A549 (cell line): Measurements from ENCODE around the gene RAPGEF5. TPM values are rescaled to one million over a fixed set of nuclear protein-coding genes. Genes with fewer than 3 reads are reported as not detected.

Experiments used
- ATAC-seq, 2 experiments: fragments of 200-7000 bp in 1 of 2; fragments of >200 bp in 1 of 2; cut with Nextera tagmentation in 1 of 2; cut with Tn5 transposase in 1 of 2; 3 replicates each; pipeline versions ENCODE4 v1.8.0 to v1.9.1; 2018 to 2020; ENCODE audit warnings: mild to moderate bottlenecking in 1 of 2, moderate library complexity in 1 of 2
- CTCF ChIA-PET: fragments of 300-600 bp; sonication (Branson Sonifier 250); formaldehyde crosslinking; extraction: SDS; loops from one replicate; lab custom pipeline; 2021; ENCODE audit warnings: antibody characterized with exemption, inconsistent platforms; lab: Yijun Ruan, JAX
- POLR2A ChIA-PET: fragments of 350-600 bp; formaldehyde crosslinking; extraction: SDS; loops from one replicate; lab custom pipeline; 2021; ENCODE audit warnings: antibody characterized with exemption, inconsistent platforms; lab: Yijun Ruan, JAX
- DNase-seq, 2 experiments: peaks; one replicate each; pipeline versions ENCODE4 v3.0.0 to v3.0.0-alpha.2; 2011 to 2016; ENCODE audit warnings: low read depth in 1 of 2, low spot score in 1 of 2
- FAIRE-seq: peaks from 2 replicates; lab custom pipeline; 2011; peaks lifted over from hg19 to GRCh38; lab: Jason Lieb, UNC
- H3K27ac ChIP-seq, 2 experiments: fragments of >200 bp; sonication (Bioruptor Twin); formaldehyde crosslinking; 3 replicates each; pipeline ENCODE4 v1.5.1; 2016 to 2017
- H3K4me1 ChIP-seq: fragments of >200 bp; sonication (Bioruptor Twin); formaldehyde crosslinking; 3 replicates; pipeline ENCODE4 v1.6.1; 2016
- H3K4me2 ChIP-seq: fragments of >200 bp; sonication (Bioruptor Twin); formaldehyde crosslinking; 3 replicates; pipeline ENCODE4 v1.6.1; 2016
- H3K4me3 ChIP-seq: fragments of >200 bp; sonication (Bioruptor Twin); formaldehyde crosslinking; 3 replicates; pipeline ENCODE4 v1.5.1; 2016
- H3K9me3 ChIP-seq: fragments of >200 bp; sonication (Bioruptor Twin); formaldehyde crosslinking; 3 replicates; pipeline ENCODE4 v1.6.1; 2016
- ATOH8 ChIP-seq: fragments of 250-450 bp; sonication (Bioruptor Pico); IDR thresholded peaks from 2 replicates; pipeline ENCODE4 v1.5.0; 2020; ENCODE audit warnings: low read depth, mild to moderate bottlenecking, moderate library complexity
- BCL3 ChIP-seq: fragments of >200 bp; sonication (Bioruptor Twin); formaldehyde crosslinking; IDR thresholded peaks from 3 replicates; pipeline ENCODE4 v1.6.1; 2016
- CBX2 ChIP-seq: fragments of 200-600 bp; sonication (generic); IDR thresholded peaks from 2 replicates; pipeline ENCODE4 v1.6.1; 2016; ENCODE audit warnings: low read depth, mild to moderate bottlenecking, borderline replicate concordance
- CBX8 ChIP-seq: fragments of 200-600 bp; sonication (generic); IDR thresholded peaks from 2 replicates; pipeline ENCODE4 v1.6.1; 2016
- CEBPB ChIP-seq, 2 experiments: fragments of >200 bp in 1 of 2; sonication (Bioruptor Twin) in 1 of 2; formaldehyde crosslinking in 1 of 2; IDR thresholded peaks; 2 replicates each; pipeline ENCODE4 v1.6.1; 2012 to 2016
- CHD4 ChIP-seq: fragments of 200-600 bp; sonication (generic); IDR thresholded peaks from 2 replicates; pipeline ENCODE4 v1.6.1; 2016; ENCODE audit warnings: antibody characterized with exemption, mild to moderate bottlenecking, borderline replicate concordance
- E2F6 ChIP-seq: IDR thresholded peaks from 2 replicates; pipeline ENCODE4 v1.6.1; 2012; ENCODE audit warnings: low read depth, borderline replicate concordance
- EHMT2 ChIP-seq: fragments of 200-600 bp; sonication (generic); IDR thresholded peaks from 2 replicates; pipeline ENCODE4 v1.6.1; 2016; ENCODE audit warnings: antibody characterized with exemption, low read depth, mild to moderate bottlenecking, moderate library complexity
- EP300 ChIP-seq, 2 experiments: fragments of >200 bp; sonication (Bioruptor Twin); formaldehyde crosslinking; IDR thresholded peaks; 2 replicates in 1 of 2; 3 replicates in 1 of 2; pipeline ENCODE4 v1.6.1; 2016 to 2017
- ESRRA ChIP-seq: fragments of 150-350 bp; IDR thresholded peaks from 2 replicates; pipeline ENCODE4 v1.6.1; 2014; ENCODE audit warnings: mild to moderate bottlenecking, low read length, borderline replicate concordance
- FOSB ChIP-seq: fragments of 250-450 bp; sonication (Bioruptor Pico); IDR thresholded peaks from 2 replicates; pipeline ENCODE4 v1.5.0; 2020; ENCODE audit warnings: mild to moderate bottlenecking, moderate library complexity
- FOSL2 ChIP-seq, 2 experiments: fragments of 450-650 bp in 1 of 2; fragments of >200 bp in 1 of 2; sonication (Bioruptor Twin) in 1 of 2; formaldehyde crosslinking; IDR thresholded peaks; 2 replicates each; pipeline versions ENCODE4 v1.5.0 to v1.6.1; 2016 to 2020; ENCODE audit warnings: mild to moderate bottlenecking in 1 of 2, moderate library complexity in 1 of 2
- FOXS1 ChIP-seq: fragments of 250-450 bp; sonication (Bioruptor Pico); IDR thresholded peaks from 2 replicates; pipeline ENCODE4 v1.5.0; 2020; ENCODE audit warnings: mild to moderate bottlenecking, moderate library complexity
- GATA3 ChIP-seq: IDR thresholded peaks from 2 replicates; pipeline ENCODE4 v1.6.1; 2012; ENCODE audit warnings: borderline replicate concordance
- HES2 ChIP-seq: fragments of >200 bp; sonication (Bioruptor Twin); formaldehyde crosslinking; IDR thresholded peaks from 2 replicates; pipeline ENCODE4 v1.6.1; 2016
- HOXA7 ChIP-seq: fragments of 250-450 bp; sonication (Bioruptor Pico); IDR thresholded peaks from 2 replicates; pipeline ENCODE4 v1.5.0; 2020; ENCODE audit warnings: mild to moderate bottlenecking, moderate library complexity
- NPAS2 ChIP-seq: fragments of 250-450 bp; sonication (Bioruptor Pico); IDR thresholded peaks from 2 replicates; pipeline ENCODE4 v1.8.0; 2022; ENCODE audit warnings: mild to moderate bottlenecking, moderate library complexity, borderline replicate concordance
- NR3C1 ChIP-seq: fragments of >200 bp; sonication (Bioruptor Twin); formaldehyde crosslinking; IDR thresholded peaks from 3 replicates; pipeline ENCODE4 v1.6.1; 2017
- RFX5 ChIP-seq: fragments of 450-650 bp; IDR thresholded peaks from 2 replicates; pipeline ENCODE4 v1.7.1; 2014; ENCODE audit warnings: antibody characterized with exemption, mild to moderate bottlenecking, moderate library complexity
- SMC3 ChIP-seq: fragments of >200 bp; sonication (Bioruptor Twin); formaldehyde crosslinking; IDR thresholded peaks from 3 replicates; pipeline ENCODE4 v1.6.1; 2018; ENCODE audit warnings: inconsistent platforms
- TFCP2L1 ChIP-seq: fragments of 250-450 bp; sonication (Bioruptor Pico); IDR thresholded peaks from 2 replicates; pipeline ENCODE4 v1.5.0; 2021; ENCODE audit warnings: mild to moderate bottlenecking
- WGBS: methylation state at CpG from one replicate; pipeline ENCODE4 v1.1.6; 2017; ENCODE audit errors: missing lambda C conversion rate; 5-methylcytosine and 5-hydroxymethylcytosine counted together
- polyA plus RNA-seq, 4 experiments: library from polyadenylated mRNA; depleted of rRNA in 3 of 4; stranded (reverse); fragments of >200 nt; fragmentation: RNase III in 1 of 4; extraction: RNeasy Plus Mini Kit Qiagen cat#74134 plus additional on column Dnase treatment in 1 of 4; gene quantifications; 2 replicates in 3 of 4; 3 replicates in 1 of 4; pipeline ENCODE4 v1.2.3, GENCODE V29; 2011 to 2017

Gene RAPGEF5
- polyA plus RNA-seq, 2 of the 4 experiments (the other 2 are of a cell fraction) = 0.03 to 0.14 TPM

DNA sequence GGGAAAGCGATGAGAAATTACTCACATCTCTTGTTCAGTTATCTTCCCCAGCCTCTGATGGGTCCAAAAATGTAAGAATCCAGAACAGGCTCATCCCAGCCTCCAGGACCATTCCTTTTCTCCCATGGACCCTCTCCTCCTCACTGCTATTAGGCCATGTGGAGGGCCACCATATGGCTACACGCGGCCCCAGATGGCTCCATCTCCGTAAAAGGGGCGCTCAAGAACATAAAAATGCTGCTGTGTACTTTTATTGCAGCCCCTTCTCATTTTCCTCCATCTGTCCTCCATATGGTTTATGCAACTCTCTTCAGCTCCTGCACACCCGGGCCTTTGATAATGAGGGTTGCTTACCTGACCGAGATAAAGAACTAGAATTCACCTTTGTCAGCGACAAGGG is 166.2 kb downstream of the RAPGEF5 start:
- 48% methylated on average over 8 of the region's 8 CpGs for WGBS
- FAIRE-seq (no peak), ATAC-seq (no peak), DNase-seq (no peak)
- POLR2A ChIA-PET = no interaction called here
- Histone ChIP-seq H3K4me3 (no peak overlapping the region), H3K4me2 (no peak overlapping the region), H3K9me3 (no peaks in the 10 kb centered on the region), H3K27ac (no peak overlapping the region)
- TF ChIP-seq SMC3 (no peak), TFCP2L1 (CRISPR knock-in tag) (no peak), CEBPB (IDR thresholded peaks at IDR 0.05) (no peak), FOSB (CRISPR knock-in tag) (no peak), NR3C1 (no peak), ATOH8 (CRISPR knock-in tag) (no peak), GATA3 (no peak), CBX2 (no peak)
- TF ChIP-seq, all 56 proteins: peak for 0
- no peaks in the 10 kb centered on the region for H3K4me1 ChIP-seq
- CTCF ChIA-PET = interaction anchor here (1.3 kb wide), 1 partner anchor 9 kb away, joined by 3 read pairs; no protein-coding TSS in a partner anchor

DNA sequence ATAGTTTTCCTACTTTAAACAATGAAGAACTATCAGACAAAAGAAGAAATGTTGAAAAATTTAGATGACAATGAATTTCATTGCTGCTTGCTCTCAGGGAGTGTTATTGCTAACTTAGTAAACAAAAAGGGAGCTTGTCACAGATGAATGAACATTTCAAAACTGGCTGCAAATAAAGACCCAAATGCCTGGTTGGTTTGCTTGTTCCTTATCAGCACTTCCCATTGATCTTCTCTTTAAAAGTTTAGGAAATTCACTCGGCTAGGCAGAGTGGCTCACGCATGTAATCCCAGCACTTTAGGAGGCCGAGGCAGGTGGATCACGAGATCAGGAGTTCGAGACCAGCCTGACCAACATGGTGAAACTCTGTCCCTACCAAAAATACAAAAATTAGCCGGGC is 167.2 kb downstream of the RAPGEF5 start:
- 22% methylated on average over 6 of the region's 6 CpGs for WGBS
- no peak overlapping the region for H3K4me2 ChIP-seq
- no peaks in the 10 kb centered on the region for H3K4me1 ChIP-seq
- H3K27ac ChIP-seq = no peak overlapping the region
- CTCF ChIA-PET = no interaction called here
- FAIRE-seq (no peak), DNase-seq (no peak), ATAC-seq (no peak)
- no peak overlapping the region for H3K4me3 ChIP-seq
- H3K9me3 ChIP-seq = no peaks in the 10 kb centered on the region
- POLR2A ChIA-PET = no interaction called here
- TF ChIP-seq CHD4 (no peak), HES2 (no peak), NR3C1 (no peak), E2F6 (no peak), EHMT2 (no peak), FOXS1 (no peak), FOSL2 (IDR thresholded peaks at IDR 0.05) (no peak), FOSL2 (CRISPR knock-in tag; IDR thresholded peaks at IDR 0.05) (no peak), ESRRA (no peak), RFX5 (no peak)

GRCh38 chr7:22189230-22189629 is 167.7 kb downstream of the RAPGEF5 start:
- no peak for DNase-seq

More at GRCh38 chr7:22189230-22189629, 167.7 kb downstream of the RAPGEF5 start:
- H3K9me3 ChIP-seq = no peaks in the 10 kb centered on the region
- ATAC-seq (no peak), FAIRE-seq (no peak)
- ChIA-PET POLR2A (no interaction called here), CTCF (interaction anchor here (0.7 kb wide), 1 partner anchor 11 kb away, joined by 4 read pairs; no protein-coding TSS in a partner anchor)
- H3K4me3 ChIP-seq = no peak overlapping the region
- no peak for TF ChIP-seq CBX2
- no peak for TF ChIP-seq FOSL2 (IDR thresholded peaks at IDR 0.05)
- TF ChIP-seq FOSL2 (CRISPR knock-in tag; IDR thresholded peaks at IDR 0.05) = no peak
- no peak for TF ChIP-seq NPAS2 (CRISPR knock-in tag)
- no peak for TF ChIP-seq CBX8
- no peak for TF ChIP-seq EP300 (IDR thresholded peaks at IDR 0.05)
- TF ChIP-seq SMC3 = no peak
- no peak for TF ChIP-seq ESRRA
- no peak for TF ChIP-seq BCL3
- TF ChIP-seq HOXA7 (CRISPR knock-in tag) = no peak
- no peak overlapping the region for H3K4me2 ChIP-seq
- H3K27ac ChIP-seq = no peak overlapping the region
- 61% methylated on average over 3 of the region's 3 CpGs for WGBS
- no peaks in the 10 kb centered on the region for H3K4me1 ChIP-seq
